GM21390 (cell line): ENCODE measurements around the gene GNPDA1.
A peak's percentile ranks its signal among the peaks of the same experiment; 100 is the strongest.

ENCODE experiments used
- ATAC-seq: cut with Tn5 transposase; IDR thresholded peaks from one replicate; pipeline ENCODE4 v1.9.1; 2021; ENCODE audit not compliant: unreplicated experiment

GNPDA1 gene

GRCh38 chr5:141958546-141959172 is 54.2 kb downstream of the GNPDA1 start:
- no peak for ATAC-seq

DNA sequence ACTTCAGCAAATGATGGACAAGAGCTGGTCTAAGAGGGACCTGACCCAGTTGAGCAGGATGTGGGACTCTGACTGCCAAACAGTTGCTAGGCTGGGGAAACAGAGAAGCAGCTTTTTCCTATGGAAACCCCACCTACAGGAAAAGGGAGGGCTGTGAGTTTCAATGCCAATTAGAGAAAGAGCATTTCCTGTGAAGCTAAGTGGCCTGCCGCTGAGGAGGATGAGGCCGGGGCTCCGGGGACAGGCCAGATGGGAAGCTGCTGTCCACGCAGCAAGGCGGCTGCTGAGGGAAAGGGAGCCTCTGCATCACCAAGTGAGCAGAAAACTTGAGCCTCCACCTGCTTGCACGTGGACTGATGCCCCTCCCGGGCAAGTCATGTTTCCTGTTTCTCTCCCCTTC is 54.7 kb downstream of the GNPDA1 start, which contains the start of gene PCDH12:
Gene PCDH12 (minus strand): TSS at position 90 of the 400 bp plus-strand sequence. CDS start 351 bp downstream, outside the sequence.
- ATAC-seq: no peak

DNA sequence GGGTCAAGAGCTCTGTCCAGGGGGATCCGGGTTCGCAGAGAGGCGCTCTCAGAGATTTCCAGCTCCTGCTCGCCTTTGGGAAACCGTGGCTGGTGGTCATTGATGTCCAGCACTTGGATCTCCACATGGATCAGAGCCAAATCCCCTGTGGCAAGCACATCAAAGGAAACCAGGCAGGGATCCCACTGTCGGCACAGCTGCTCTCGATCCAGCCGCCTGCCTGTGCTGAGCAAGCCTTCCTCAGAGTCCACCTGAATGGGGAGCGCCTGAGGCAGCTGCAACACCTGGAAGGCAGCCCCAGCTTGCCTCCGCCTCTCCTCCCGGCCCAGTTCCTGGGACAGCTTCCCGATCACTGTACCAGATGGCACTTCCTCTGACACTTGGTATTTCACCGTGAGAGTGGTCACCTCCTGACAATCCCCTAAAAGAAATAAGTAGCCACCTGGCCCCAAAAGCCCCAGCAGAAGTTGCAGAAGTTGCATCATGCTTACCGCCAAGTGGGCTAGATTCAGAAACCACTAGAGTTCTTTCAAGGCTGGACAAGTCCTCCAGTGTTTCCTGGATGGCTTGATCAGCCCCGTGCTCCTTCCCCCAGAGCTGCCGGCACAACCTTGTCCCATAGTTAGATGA is 55.3 kb downstream of the GNPDA1 start:
- no peak for ATAC-seq

DNA sequence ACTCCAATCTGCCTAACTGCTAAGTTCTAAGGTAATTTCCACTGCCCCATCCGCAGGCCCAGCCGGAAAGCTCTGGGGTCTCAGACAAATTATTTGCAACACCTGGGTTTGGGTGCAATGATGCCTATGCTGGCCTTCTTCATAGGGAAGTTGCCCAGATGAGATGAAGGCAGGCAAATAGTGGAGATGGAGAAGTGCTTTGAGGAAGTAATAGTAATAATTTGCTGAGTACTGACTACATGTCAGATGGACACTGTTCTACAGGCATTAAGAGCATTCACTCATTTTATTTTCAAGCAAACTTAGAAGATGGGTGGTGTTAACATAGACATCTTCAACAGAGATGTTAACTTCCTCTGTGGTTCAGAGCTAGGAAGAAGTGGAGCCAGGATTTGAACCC is 58.6 kb downstream of the GNPDA1 start:
- ATAC-seq: no peak

DNA sequence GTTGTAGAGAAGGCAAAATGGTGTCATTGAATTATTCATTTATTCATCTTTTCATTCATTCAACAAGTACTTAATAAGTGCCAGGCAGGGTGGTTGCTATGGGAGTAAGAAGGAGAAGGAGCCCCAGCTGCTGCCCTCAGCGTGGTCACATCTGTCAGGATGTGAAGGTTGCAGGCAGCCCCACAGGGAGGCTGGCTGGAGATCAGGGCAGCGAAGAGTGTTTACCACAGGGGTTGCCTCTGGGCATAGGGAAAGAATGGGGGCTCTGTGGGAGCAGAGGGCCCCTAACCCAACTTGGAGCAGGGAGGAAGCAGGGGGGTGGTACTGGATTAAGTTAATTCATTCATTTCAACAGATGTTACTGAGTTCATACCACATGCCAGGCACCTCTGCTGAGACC is 60.8 kb downstream of the GNPDA1 start:
- no peak for ATAC-seq

GRCh38 chr5:141951332-141951781 is 61.5 kb downstream of the GNPDA1 start:
- peak; percentile 90 for ATAC-seq
